Measurements from ENCODE around the gene MAMSTR.
"Not testable (repeated sequence)": the region's sequence is repeated elsewhere in the genome, so short reads cannot be mapped to it uniquely, and the experiment has no call there.

MAMSTR gene

GRCh38 chr19:48719263-48720171 lies at the start of gene MAMSTR:
MAMSTR (minus strand) TSS chr19:48719725; CDS start chr19:48719031, 694 bp downstream.
- DNase-seq, result no peak

GRCh38 chr19:48768994-48769713 lies 49.6 kb upstream of the MAMSTR start:
- no peak for DNase-seq

GRCh38 chr19:48768171-48768753 lies 48.7 kb upstream of the MAMSTR start:
- not testable (repeated sequence) for DNase-seq

- not testable (repeated sequence) for DNase-seq
These were observed 46.3 kb upstream of the MAMSTR start for GRCh38 chr19:48765816-48766215.

GRCh38 chr19:48760504-48761205 lies 41.1 kb upstream of the MAMSTR start:
- DNase-seq, result no peak

GRCh38 chr19:48757741-48758144 lies 38.2 kb upstream of the MAMSTR start:
- no peak for DNase-seq

GRCh38 chr19:48757089-48757675 lies 37.7 kb upstream of the MAMSTR start:
- DNase-seq, result no peak

GRCh38 chr19:48756686-48757085 lies 37.2 kb upstream of the MAMSTR start:
- no peak for DNase-seq

- no peak for DNase-seq
These were observed 36.7 kb upstream of the MAMSTR start for GRCh38 chr19:48756212-48756611.

GRCh38 chr19:48755787-48756186 lies 36.3 kb upstream of the MAMSTR start:
- no peak for DNase-seq

GRCh38 chr19:48755084-48755641 lies 35.6 kb upstream of the MAMSTR start, which contains the start of gene FGF21:
FGF21 (plus strand) TSS chr19:48755524; CDS start chr19:48756237, 713 bp downstream.
- DNase-seq, result no peak

- no peak for DNase-seq
These were observed 33.2 kb upstream of the MAMSTR start, which contains the start of gene FUT1 for GRCh38 chr19:48752496-48753365. FUT1 (minus strand) TSS chr19:48752641; CDS start chr19:48751281, 1,360 bp downstream.

GRCh38 chr19:48751845-48752495 lies 32.4 kb upstream of the MAMSTR start:
- DNase-seq, result no peak

GRCh38 chr19:48750771-48751504 lies 31.4 kb upstream of the MAMSTR start:
- peak in 1 of 2 experiments; percentile 1 for DNase-seq

- no peak for DNase-seq
These were observed 30.8 kb upstream of the MAMSTR start for GRCh38 chr19:48750351-48750750.

- no peak for DNase-seq
These were observed 30.2 kb upstream of the MAMSTR start for GRCh38 chr19:48749571-48750198.

- no peak for DNase-seq
These were observed 27.4 kb upstream of the MAMSTR start, which contains the start of gene IZUMO1 for GRCh38 chr19:48746738-48747575. IZUMO1 (minus strand) TSS chr19:48746909; CDS start chr19:48745859, 1,050 bp downstream.

GRCh38 chr19:48746110-48746509 lies 26.6 kb upstream of the MAMSTR start:
- no peak for DNase-seq

Data from AML-193 (cell line).